Measurements from ENCODE around the gene CLEC1B. TPM values are rescaled to one million over a fixed set of nuclear protein-coding genes. Genes with fewer than 3 reads are reported as not detected.
"Not testable (repeated sequence)": the region's sequence is repeated elsewhere in the genome, so short reads cannot be mapped to it uniquely, and the experiment has no call there.

Gene CLEC1B
- not detected in 2 replicates for total RNA-seq (2014; rRNA removed)
- polyA plus RNA-seq (2012) = not detected

- no peak for DNase-seq (ENCODE audit: low read depth)
These were observed at the start of gene CLEC1B for GRCh38 chr12:9999016-9999415. TSS of gene CLEC1B (minus strand) at chr12:9999121. CDS start at chr12:9999100, 21 bp downstream.

- DNase-seq (ENCODE audit: low read depth) = no peak
These were observed 49.6 kb upstream of the CLEC1B start for GRCh38 chr12:10048526-10048925.

GRCh38 chr12:10042167-10042566, 43.2 kb upstream of the CLEC1B start:
- DNase-seq (ENCODE audit: low read depth) = no peak

- no peak for DNase-seq (ENCODE audit: low read depth)
These were observed 35.0 kb upstream of the CLEC1B start for GRCh38 chr12:10033783-10034545.

- peak; percentile 32 for DNase-seq (ENCODE audit: low read depth)
These were observed 32.9 kb upstream of the CLEC1B start for GRCh38 chr12:10031771-10032175.

- DNase-seq (ENCODE audit: low read depth) = no peak
These were observed 32.4 kb upstream of the CLEC1B start for GRCh38 chr12:10031321-10031720.

- no peak for DNase-seq (ENCODE audit: low read depth)
These were observed 31.5 kb upstream of the CLEC1B start, which contains the start of gene CLEC9A for GRCh38 chr12:10030446-10030845. TSS of gene CLEC9A (plus strand) at chr12:10030682. CDS start at chr12:10052688, 22,006 bp downstream.

- DNase-seq (ENCODE audit: low read depth) = peak; percentile 61
These were observed 28.8 kb upstream of the CLEC1B start for GRCh38 chr12:10027721-10028120.

- no peak for DNase-seq (ENCODE audit: low read depth)
These were observed 28.4 kb upstream of the CLEC1B start for GRCh38 chr12:10027311-10027710.

GRCh38 chr12:10026666-10027065, 27.7 kb upstream of the CLEC1B start:
- DNase-seq (ENCODE audit: low read depth) = not testable (repeated sequence)

GRCh38 chr12:10025236-10025635, 26.3 kb upstream of the CLEC1B start:
- DNase-seq (ENCODE audit: low read depth) = no peak

GRCh38 chr12:10021342-10021741, 22.4 kb upstream of the CLEC1B start:
- no peak for DNase-seq (ENCODE audit: low read depth)

GRCh38 chr12:10018386-10018785, 19.5 kb upstream of the CLEC1B start:
- no peak for DNase-seq (ENCODE audit: low read depth)

- DNase-seq (ENCODE audit: low read depth) = peak; percentile 17
These were observed 18.0 kb upstream of the CLEC1B start for GRCh38 chr12:10016881-10017280.

- DNase-seq (ENCODE audit: low read depth) = no peak
These were observed 16.5 kb upstream of the CLEC1B start for GRCh38 chr12:10015450-10015849.

- DNase-seq (ENCODE audit: low read depth) = no peak
These were observed 13.9 kb upstream of the CLEC1B start for GRCh38 chr12:10012630-10013330.

- no peak for DNase-seq (ENCODE audit: low read depth)
These were observed 2.4 kb upstream of the CLEC1B start for GRCh38 chr12:10001171-10001776.

GRCh38 chr12:9992296-9992695, 6.6 kb downstream of the CLEC1B start:
- DNase-seq (ENCODE audit: low read depth) = no peak

GRCh38 chr12:9991876-9992275, 7.0 kb downstream of the CLEC1B start:
- no peak for DNase-seq (ENCODE audit: low read depth)

- DNase-seq (ENCODE audit: low read depth) = no peak
These were observed 18.8 kb downstream of the CLEC1B start for GRCh38 chr12:9980126-9980525.

- no peak for DNase-seq (ENCODE audit: low read depth)
These were observed 21.0 kb downstream of the CLEC1B start for GRCh38 chr12:9977916-9978315.

GRCh38 chr12:9976626-9977025, 22.3 kb downstream of the CLEC1B start:
- DNase-seq (ENCODE audit: low read depth) = not testable (repeated sequence)

Measured in LHCN-M2 (cell line).